ENCODE results near the gene GHDC.

GHDC gene

GRCh38 chr17:42181851-42182207 lies 12.5 kb downstream of the GHDC start:
- DNase-seq: no peak

DNA sequence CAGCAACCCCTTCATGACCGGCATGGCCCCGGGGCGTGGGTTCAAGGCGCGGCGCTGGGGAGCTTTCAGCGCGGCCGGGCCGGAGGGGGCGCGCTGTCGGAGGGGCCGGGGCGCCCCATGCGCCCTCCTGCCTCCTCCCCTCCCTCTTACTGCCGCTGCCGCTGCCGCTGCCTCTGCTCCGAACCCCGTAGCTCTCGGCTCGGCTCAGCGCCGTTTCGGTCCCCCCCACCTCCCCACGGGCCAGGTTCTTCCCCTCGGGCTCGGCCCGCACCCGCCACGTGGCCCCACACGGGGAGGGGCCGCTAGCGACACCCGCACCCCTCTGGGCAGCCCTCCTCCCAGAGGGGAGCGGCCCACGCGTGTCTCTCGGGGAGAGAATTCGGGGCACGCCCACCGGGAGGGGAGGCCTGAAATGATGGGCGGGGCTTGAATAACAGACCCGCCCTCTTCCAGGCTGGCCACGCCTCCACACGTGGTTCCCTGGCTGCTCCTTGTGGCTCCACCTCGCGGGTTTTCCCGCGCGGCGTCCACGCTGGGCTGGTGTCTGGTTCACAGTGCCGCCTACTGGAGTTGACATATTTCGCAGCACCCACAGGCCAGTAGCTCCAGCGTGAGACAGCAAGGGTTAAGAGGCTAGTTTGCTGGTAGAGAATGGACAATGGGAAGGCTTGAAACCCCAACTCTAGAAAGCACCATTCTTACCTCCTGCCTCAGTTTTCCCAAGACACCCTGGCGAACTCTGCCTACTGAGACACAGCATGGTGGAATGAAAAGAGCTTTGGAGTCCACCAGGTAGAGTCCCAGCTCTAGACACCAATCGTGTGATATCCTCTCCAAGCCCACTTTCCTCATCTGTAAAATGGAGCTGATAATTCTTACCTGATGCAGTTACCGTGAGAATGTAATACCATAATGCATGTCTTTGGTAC lies 13.1 kb downstream of the GHDC start, which contains the start of gene KCNH4:
Gene KCNH4 (minus strand): TSS at position 221 of the 929 bp plus-strand sequence. CDS start 197 bp downstream, at position 24.
- DNase-seq: peak; percentile 86

DNA sequence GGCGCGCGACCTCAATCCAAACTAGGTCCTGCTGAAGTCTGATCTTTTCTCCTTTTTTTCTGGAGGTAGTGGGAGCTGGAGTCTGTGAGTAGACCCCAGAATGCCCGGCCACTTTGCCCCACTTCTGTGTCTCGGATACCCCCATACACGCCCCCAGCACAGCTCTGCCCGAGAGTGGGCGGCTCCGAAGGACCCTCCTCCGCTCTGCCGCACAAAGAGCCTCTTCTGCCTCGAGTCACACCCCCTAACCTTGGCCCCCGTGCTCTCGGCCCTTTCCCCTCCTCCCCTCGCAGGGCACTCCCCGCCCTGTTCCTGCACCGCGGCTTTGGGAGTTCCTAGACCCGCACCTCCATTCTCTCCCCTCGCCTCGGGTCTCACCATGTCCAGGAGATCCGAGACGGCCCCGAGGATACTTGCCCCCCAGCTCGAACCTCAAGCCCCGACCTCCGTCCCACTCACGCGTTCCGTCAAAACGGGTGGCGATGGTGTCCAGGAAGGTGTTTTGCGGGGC lies 13.8 kb downstream of the GHDC start:
- no peak for DNase-seq

DNA sequence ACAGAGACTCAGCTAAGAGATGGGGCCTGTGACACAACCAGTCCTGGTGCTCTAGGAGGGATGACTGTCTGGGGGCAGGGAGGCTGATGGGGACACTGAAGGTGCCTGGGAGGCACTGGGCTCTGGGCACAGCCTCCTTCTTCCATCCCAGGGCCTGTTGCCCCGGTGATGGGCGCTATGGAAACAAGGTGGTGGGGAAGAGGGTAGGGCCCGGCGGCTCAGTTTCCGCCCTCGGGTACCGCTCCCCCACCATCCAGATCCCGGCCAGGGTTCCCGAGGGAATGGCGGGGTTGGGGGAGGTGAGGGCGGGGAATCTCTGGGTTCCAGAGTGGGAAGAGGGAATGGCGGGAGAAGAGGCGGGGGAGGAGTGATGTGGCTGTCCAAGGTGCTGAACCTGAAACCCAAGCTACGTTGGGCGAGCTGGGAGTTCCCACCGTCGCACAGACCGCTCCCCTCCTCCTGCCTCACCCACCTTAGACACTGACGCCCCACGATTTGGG lies 14.3 kb downstream of the GHDC start:
- peak; percentile 42 for DNase-seq

DNA sequence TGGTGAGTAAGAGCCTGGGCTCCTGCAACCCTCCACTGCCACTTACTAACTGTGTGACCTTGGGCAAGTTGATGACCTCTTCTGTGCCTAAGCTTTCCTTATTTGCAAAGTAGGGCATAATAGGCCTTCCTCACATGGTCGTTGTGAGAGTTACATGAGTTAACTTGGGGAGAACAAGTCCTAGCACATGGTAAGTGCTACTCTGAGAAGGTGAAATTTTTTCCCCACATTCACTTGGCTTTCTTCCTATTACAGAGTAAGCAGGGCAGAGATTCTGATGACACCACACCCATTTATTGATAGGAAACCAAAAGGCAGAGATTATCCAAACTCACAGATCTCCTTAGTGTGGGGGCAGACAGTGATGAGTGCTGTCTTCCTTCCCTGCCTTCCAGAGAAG lies 15.0 kb downstream of the GHDC start:
- DNase-seq: no peak

GRCh38 chr17:42178817-42179216 lies 15.5 kb downstream of the GHDC start:
- no peak for DNase-seq

DNA sequence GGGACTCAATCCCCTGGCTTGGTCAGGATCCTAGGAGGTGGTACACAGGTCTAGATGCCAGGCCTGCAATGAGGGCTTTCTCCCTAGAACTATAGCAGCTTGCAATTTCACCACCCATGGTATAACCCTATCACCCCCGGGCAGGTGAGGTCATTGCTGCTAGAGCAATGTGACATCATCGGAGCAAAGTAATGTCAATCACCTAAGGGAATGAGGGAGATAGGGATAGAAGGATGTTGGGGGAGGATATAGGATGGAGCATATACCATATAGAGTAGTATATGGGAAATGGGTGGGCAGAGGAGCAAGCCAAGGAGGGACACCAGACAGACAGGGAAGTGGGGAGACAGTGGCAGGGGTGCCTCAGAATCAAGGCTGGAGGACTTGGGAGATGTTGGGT lies 16.6 kb downstream of the GHDC start:
- DNase-seq: no peak

GRCh38 chr17:42174126-42174783 lies 20.0 kb downstream of the GHDC start:
- no peak for DNase-seq

DNA sequence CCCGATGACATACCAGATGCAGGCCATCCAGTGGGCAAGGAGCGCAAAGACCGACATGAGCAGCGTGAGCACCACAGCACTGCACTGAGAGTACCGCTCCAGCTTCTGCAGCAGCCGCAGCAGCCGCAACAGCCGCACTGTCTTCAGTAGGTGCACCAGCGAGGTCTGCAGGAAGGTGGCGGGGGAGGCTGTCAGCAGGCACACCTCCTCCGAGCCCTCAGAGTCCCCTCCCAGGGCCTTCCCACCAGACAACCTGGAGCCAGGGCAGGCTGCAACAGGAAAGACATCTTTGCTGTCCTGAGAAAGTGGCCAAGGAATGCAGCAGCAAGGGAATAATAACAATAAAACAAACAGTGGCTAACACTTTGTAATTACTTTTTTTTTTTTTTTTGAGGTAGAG lies 22.5 kb downstream of the GHDC start:
- DNase-seq: no peak

- no peak for DNase-seq
These were observed 24.9 kb downstream of the GHDC start for GRCh38 chr17:42169351-42169750.

DNA sequence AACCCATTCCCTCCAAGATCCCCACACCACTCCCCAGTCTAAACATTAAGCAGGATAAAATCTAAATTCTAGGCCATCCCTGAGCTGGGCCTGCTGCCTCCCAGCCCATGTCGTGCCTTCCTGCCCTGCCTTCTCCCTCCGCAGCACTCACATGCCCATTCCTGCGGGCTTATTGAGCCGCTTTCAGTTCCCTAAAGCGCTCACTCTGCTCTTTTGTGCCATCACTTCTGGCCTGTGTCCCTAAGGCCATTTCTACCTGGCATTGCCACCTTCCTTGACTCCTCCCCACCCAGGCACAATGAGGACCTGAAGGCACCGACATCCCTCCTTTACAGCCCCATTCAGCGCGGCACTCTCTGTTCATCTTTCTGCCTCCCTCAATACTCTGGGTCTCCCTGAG lies 26.5 kb downstream of the GHDC start:
- DNase-seq: no peak

- DNase-seq: no peak
These were observed 28.0 kb downstream of the GHDC start for GRCh38 chr17:42166196-42166763.

- DNase-seq: no peak
These were observed 28.5 kb downstream of the GHDC start for GRCh38 chr17:42165751-42166150.

- no peak for DNase-seq
These were observed 30.4 kb downstream of the GHDC start for GRCh38 chr17:42163696-42164407.

GRCh38 chr17:42163113-42163512 lies 31.2 kb downstream of the GHDC start:
- DNase-seq: peak; percentile 44

- no peak for DNase-seq
These were observed 33.8 kb downstream of the GHDC start for GRCh38 chr17:42160531-42160910.

DNA sequence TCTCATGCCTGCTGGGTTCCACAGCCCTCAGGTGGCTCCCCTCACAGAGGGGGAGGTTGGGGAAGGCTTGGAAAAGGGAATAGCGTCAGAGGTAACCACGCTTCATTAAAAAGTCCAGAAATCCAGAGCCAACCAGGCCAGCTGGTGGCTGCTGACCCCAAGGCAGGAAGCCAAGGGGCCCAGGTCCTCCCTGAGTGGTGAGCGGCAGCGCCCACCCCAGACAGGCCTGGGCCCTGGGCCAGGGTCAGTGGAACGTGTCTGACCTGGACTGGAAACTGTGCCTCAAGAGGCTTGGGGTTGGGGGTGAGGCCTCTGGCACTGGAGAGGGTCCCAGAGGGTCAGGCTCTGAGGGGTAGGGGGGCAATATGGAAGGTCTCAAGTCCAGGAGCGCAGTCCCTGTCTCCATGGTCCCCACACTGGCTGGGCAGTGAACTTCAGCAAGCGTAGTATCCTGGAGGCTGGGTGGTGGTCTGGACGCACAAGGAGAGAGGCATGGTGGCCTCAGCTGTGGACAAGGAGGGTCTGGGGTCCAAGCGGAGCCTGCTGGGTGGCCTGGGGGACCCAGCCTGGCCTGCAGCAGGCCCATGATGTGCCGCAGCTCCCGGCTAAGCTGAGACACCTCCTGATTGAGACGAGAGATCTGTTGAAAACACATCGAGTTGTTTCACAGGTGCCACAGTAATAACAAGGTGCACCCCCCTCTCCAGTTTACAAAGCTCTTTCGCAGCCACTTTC lies 34.3 kb downstream of the GHDC start:
- DNase-seq: no peak

DNA sequence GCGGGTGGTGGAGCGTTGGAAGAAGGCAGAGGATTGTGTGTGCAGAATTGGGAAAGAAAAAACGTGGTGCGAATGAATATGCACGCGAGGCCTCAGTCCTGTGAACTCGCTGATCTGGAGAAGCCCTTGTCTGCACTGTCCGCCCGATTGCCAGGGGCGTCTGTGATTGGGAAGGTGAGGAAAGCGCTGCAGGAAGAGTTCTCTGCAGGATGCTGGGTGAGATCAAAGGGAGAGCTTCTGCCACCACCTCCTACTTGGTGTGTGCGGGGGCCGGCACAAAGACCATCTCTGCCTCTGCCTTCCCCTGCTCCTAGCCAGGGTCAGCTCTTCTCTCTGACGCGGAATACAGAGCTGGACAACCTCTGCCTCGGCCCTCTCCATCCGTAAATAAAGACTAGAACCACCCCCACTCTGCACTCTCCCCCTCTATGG lies 38.7 kb downstream of the GHDC start:
- no peak for DNase-seq

- DNase-seq: no peak
These were observed 40.2 kb downstream of the GHDC start for GRCh38 chr17:42153919-42154742.

GRCh38 chr17:42146911-42147607 lies 47.2 kb downstream of the GHDC start:
- DNase-seq: no peak
